Testis (tissue), 2 donors: ENCODE measurements around the gene TGFB1.

Experiments used
- POLR2A ChIP-seq: fragments of 450-650 bp; IDR thresholded peaks from one replicate; pipeline ENCODE4 v1.6.1; 2017; ENCODE audit warnings: antibody characterized with exemption, mild to moderate bottlenecking, moderate library complexity
- TF ChIP-seq, protein P1 (sequence below), 3 experiments: fragments of 450-650 bp in 2 of 3; fragments of 200-600 bp in 1 of 3; sonication (generic) in 1 of 3; IDR thresholded peaks; one replicate each; pipeline ENCODE4 v1.5.1; 2016 to 2019; ENCODE audit warnings: antibody characterized with exemption in 3 of 3, mild to moderate bottlenecking in 2 of 3, moderate library complexity in 1 of 3

DNA sequence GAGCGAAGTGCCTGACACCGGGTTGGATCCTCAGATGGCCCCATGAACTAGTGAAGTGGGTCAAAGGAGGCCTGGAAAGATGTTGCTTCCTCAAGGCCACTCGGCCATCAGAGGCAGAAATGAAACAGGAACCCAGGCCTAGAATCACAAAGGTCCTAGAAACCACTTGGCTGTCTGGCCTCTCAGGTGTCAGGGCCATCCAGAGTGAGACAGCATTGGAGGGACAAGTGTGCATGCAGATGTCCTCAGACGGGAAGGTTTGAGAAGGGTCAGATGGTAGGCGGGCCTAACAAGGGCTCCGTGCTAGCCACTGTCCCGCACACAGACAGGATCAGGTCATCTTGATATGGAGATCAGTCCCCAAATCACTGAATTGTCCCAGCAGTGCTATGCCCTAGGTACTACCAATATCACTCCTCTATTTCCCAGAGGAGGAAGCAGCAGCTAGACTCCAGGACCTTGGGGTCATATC lies 29.5 kb downstream of the TGFB1 start:
- TF ChIP-seq, protein P1, sequence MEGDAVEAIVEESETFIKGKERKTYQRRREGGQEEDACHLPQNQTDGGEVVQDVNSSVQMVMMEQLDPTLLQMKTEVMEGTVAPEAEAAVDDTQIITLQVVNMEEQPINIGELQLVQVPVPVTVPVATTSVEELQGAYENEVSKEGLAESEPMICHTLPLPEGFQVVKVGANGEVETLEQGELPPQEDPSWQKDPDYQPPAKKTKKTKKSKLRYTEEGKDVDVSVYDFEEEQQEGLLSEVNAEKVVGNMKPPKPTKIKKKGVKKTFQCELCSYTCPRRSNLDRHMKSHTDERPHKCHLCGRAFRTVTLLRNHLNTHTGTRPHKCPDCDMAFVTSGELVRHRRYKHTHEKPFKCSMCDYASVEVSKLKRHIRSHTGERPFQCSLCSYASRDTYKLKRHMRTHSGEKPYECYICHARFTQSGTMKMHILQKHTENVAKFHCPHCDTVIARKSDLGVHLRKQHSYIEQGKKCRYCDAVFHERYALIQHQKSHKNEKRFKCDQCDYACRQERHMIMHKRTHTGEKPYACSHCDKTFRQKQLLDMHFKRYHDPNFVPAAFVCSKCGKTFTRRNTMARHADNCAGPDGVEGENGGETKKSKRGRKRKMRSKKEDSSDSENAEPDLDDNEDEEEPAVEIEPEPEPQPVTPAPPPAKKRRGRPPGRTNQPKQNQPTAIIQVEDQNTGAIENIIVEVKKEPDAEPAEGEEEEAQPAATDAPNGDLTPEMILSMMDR (IDR thresholded peaks at IDR 0.05): no peak
- TF ChIP-seq POLR2A: no peak
